ENCODE measurements around the gene TCERG1L.

The TCERG1L gene

DNA sequence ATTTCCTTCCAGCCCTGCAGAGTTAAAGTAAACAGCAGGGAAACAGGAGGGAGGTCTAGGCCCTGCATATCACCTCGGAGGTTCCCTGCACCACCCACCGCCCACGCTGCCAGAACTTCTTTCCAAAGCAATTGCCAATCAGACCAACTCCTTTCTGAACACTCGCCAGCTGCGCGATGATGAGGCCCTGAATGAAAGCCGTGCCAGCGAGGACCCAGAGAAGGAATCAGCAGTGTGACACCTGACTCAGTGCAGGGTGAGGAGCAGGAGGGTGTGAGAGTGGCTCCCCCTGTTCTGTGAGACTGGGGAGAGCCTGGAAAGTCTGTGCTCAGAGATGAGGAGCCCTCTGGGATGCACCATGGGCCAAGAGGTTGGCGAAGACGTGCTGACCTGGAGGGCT, 3.3 kb upstream of the TCERG1L start:
- DNase-seq (ENCODE audit: low spot score) = no peak

DNA sequence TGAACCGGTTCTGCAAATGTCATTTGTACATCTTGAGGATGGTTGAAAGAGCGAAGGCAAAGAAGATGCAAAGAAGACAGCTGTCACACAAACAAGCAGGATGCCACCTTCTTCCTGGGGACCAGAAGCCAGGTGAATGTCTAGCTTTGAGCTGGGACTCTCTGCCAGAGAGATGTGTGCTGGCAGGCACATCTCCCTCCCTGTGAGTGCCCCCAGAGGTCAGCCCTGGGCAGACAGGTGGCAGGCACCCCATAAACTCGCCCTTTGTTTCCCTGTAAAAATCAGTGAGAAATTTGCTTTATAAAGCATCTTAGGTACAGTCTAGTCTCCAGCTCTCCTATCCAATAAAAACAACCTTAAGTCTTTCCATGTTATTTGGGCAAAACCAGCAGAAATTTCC, 2.6 kb upstream of the TCERG1L start:
- DNase-seq (ENCODE audit: low spot score) = no peak

DNA sequence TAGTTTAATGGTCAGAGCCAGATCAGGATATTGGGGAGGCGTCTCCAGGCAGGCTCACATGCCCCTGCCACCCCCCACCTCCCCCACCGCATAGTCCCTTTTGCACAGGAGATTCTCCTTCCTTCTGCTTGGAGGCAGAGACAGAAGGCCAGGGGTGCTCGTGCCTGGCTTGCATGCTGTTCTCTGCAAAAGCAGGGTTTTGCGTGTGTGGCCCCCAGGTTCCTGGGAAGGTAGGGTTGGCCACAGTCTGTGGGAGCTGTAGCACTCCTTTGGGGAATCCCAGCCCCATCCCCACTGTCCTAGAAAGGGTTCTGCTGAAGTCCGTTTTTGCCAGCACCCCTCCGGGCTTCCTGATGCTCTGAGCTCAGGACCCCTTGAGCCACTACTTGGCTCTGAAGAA, 1.9 kb upstream of the TCERG1L start:
- DNase-seq (ENCODE audit: low spot score) = no peak

DNA sequence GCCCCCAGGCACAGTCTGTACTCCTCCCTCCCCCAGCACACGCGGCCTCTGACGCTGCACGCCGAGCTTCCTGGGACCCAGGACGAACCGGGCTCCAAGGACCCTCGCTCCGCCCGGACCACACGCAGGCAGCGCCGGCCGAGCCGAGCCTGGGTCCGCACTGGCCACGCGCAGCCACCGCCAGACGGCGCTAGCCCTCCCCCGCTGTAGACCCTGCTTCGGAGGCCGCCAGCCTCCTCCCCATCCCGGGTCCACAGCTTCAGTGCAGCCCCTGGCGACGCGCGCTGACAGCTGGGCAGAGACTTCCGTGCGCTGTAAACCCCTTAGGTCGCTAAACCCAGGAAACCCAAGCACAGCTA, 936 bp upstream of the TCERG1L start:
- DNase-seq (ENCODE audit: low spot score) = no peak

DNA sequence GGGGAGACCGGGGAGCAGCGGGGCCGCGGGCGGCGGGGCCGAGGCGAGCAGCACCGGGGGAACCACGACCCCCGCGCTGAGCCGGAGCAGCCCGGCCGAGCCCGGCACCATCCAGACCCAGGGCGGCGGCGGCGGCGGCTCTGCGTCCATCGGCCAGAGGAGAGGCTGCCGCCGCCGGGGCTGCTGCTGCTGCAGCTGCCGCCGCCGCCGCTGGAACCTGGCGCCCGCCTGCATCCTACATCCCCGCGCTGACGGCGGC, 190 bp downstream of the TCERG1L start:
- DNase-seq (ENCODE audit: low spot score) = no peak

DNA sequence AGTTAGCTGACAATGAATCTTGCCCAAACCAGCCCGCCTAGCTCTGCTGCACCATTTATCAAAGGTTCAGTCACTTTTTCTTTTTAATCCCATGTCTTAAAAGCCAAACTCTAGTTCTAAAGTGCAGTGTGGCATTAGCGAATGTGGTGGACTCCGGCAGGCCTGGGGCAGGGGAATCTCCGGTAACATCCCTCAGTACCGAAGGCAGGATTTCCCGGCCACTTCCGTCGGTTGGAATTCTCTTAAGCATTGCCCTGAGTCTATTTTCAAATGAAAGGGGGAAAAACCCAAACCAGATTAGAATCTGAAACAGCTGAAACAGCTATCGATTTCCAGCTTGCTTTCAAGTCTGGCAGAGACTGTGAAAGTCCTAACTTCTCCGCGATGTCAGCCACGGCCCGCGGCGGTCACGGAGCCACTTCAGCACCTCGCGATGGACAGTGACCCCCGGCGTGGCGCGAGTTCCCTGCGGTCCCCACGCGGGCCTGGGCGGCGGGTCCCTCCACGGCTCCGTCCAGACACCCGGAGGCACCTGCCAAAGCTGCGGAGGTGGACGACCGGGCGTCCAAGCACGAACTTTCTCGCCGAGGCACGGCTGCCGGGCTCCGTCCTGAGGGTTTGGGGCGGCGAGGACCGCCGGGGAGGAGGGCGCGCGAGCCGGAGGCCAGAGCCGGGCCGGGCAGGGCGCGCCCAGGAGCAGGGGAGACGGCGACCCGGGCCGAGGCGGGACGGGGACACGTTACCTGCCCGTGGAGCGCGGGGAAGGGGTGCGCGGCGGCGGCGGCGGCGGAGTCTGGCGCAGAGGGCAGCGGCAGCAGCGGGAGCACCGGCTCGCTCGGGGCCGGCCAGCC, 745 bp downstream of the TCERG1L start:
- DNase-seq (ENCODE audit: low spot score) = no peak

DNA sequence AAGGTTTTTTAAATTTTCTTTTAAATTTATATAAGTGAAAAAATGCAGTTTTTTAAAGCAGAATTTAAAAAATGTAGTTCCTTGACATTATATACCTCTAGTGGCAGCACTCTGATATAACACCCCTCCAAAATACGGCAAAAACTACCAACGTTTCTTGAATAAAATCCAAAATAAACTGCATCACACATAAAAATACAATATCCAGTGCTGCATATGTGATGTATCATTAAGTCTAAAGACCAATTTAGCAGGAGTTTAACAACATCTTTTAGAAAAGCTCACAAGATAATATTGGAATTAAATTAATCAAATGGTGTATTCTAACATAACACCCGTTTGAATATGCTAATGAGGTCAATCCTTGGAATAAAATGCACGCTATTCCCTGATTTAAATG, 1.4 kb downstream of the TCERG1L start:
- DNase-seq (ENCODE audit: low spot score) = no peak

DNA sequence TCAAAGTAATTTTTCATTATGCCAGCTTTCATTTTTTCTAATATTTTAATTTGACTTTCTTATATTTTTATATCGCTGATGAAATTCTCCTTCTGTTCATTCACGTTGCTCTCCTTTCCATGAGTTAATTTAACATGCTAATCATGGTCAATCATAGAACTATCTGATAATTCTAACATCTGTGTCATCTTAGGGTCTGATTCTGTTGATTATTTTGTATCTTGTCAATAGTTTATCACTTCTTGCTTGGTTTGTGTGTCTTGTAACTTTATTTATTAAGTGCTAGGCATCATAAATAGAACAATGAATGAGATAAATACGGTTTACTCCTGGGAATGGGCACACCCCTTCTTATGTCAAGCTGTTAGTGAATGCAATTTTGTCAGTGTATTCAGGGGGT, 11.0 kb downstream of the TCERG1L start:
- DNase-seq (ENCODE audit: low spot score) = no peak

DNA sequence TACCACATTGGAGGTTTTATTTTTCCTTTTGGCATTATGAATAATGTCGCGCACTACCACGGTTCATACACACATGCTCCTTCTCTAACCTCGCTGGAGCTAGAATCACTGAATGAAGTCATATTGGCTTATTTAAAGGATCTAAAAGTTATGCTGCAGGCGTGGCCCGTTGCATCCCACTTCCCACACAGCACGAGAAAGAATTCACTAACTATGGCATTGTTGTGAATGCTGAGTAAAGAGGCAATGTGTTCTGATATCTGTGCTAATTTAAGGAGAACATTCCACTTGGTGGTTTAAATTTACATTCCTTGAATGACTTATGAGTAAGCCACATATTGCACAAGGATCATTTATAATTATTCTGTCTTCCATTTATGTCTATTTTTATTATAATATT, 20.7 kb downstream of the TCERG1L start:
- no peak for DNase-seq (ENCODE audit: low spot score)

DNA sequence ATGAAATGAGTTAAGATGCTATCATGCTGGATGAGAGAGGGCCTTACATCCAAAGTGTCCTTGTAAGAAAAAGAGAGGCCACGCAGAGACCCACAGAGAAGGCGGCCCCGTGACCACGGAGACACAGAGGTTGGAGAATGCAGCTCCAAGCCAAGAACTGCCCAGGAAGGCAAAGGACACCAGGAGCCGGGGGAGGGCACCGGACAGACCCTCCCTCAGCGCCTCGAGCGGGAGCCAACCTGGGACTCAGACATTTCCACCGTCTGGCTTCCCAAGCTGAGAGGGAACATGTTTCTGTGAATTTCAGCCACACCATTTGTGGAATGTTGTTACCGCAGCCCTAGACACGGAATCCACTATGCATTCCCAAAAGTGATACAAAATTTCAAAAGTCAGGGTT, 22.9 kb downstream of the TCERG1L start:
- DNase-seq (ENCODE audit: low spot score) = no peak

DNA sequence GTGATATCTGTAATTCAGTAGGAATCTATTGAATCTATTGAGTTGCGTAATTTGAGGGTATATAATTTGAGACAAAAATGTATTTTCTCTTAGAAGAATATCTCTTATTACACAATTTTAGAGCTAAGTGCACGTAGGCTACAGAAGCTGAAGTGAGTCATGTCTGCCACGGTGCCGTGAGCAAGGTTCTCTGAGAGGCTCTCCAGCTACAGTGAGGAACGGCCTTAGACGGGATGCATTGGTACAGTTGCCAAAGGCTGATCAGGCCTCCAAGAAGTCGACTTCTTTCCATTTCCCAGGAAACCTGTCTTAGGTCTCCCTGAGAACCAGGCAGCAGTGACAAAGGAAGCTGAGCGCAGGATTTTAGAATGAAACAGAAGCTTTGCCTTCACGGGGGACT, 28.6 kb downstream of the TCERG1L start:
- no peak for DNase-seq (ENCODE audit: low spot score)

DNA sequence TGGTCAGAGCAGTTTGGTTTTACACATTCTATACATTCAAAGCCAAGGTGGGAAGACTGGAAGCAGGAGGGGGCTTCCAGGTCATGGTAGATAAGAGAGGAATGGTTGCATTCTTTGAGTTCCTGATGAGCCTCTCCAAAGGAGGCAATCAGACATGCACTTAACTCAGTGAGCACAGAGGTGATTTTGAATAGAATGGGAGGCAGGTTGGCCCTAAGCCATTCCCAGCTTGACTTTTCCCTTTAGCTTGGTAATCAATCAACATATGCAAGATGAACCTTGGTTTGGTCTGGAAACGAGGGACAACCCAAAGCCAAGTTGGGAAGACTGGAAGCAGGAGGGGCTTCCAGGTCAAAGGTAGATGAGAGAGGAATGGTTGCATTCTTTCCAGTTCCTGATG, 31.4 kb downstream of the TCERG1L start:
- DNase-seq (ENCODE audit: low spot score) = no peak

DNA sequence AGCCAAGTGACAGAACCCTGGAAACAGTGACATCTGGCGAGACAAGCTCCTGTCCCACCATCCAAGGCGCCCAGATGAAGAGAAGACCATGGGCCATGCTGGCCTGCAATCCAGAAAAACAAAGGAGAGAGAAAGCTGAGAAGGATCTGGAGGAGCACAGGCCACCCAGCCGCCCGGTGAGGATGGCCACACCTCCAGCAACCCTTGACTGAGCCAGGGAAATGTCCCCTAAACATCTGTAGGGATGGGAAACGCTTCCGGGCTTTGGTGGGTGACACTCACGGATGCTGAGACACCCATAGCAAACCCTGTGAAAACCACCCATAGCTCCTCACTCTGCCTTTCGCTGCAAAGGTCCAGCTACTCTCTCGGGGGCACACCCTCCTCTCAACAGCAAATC, 32.0 kb downstream of the TCERG1L start:
- no peak for DNase-seq (ENCODE audit: low spot score)

DNA sequence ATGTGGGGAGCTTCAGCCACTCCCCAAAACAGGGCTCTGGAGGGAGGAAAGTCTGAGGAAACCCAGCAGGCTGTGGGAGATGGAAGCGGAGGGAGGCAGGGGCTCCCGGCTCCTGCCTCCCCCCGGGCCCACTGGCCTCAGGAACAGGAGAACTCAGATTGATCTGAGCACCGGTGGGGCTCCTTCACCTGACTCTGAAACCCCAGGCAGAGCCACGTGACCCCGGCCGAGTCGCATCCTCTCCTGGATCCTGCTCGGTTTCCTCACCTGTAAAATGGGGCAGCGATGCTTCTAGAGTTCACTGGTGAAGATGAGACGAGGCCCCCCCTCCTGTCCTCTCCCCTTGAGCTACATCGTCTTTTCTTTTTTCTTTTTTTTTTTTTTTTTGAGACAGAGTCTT, 33.6 kb downstream of the TCERG1L start:
- DNase-seq (ENCODE audit: low spot score) = no peak

DNA sequence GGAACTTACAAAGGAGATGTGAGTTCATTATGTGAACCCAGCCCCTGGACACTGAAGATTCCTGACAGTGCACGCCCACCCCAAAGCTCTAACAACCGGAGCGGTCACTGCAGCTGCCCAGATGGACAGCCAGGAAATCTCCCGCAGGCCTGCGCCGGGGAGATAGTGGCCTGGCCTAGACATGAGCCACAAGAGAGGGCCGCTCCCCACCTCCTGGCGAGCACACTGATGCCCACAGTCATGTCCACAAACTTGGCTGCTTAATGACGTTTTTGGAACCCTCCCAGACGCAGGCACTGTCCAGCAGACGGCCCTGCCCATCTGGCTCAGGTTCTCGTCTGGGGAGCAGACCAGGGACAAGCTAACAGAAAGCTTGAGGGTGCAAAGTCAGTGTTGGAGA, 34.2 kb downstream of the TCERG1L start:
- no peak for DNase-seq (ENCODE audit: low spot score)

DNA sequence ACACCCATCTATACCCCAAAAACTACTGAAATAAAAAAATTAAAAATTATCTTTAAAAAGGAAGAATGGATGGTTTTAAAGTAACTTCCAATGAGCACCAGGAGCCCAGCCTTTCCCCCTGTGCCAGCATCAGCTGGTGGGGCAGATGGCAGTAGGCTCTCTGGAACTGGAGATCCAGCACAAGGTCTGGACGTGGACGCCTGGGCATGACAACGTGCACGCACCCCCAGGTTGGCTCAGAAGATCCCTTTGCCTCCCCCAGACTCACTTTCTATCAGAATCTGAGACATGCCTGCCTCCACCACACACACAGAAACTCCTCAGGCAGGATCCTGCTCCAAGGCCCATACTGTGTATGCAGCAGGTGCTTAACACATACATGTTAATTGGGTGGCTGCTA, 35.8 kb downstream of the TCERG1L start:
- DNase-seq (ENCODE audit: low spot score) = no peak

DNA sequence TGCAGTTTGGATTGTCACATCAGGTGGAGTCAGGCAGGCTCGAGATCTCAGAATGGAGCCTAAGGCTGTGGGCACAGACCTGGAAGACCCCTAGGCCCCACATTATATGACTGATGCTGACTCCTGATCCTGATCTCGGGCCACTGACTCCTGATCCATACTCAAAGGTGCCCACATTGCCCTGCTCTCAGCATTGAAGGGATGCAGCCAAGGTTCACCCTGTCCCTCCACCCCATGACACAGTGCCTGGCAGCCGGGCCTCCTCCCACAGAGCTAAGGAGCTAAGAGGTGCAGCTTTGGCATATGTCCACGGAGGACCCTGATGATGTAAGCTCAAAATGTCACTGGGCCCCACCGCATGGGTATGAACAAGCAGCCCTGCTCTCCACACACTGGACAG, 36.6 kb downstream of the TCERG1L start:
- no peak for DNase-seq (ENCODE audit: low spot score)

DNA sequence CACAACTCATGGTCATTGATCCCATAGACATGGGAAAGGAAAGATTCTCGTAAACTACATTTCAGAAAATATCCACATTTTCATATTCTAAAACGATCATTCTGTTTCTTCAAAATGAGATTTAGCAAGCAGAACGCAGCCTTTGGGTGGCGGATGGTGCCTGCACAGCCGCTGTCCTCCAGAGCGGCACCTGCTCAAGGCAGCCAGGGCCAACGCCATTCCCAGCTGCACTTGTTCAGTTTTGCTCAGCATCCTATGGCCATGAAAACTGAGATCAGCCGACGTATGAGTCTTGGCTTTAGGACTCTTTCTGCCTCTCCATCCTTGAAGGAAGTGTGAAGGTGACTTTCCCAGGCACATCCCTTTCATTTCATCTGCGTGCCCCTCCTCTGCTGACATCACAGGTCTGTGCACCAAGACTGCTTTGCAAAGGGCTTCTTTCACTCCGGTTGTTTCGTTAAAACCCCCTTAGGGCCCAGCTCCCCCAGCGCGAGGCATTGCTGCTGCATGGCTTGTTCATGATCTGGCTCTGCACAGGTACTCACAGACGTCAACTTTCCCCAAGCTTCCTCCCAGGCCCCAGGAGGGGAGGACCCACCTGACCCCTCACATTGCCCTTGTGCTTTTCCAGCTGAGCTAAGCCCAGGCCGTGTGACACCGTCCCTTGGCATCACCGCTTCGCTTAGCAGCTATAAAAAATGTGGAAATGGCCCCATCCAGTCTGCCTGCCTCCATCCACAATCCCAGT, 37.2 kb downstream of the TCERG1L start:
- no peak for DNase-seq (ENCODE audit: low spot score)

DNA sequence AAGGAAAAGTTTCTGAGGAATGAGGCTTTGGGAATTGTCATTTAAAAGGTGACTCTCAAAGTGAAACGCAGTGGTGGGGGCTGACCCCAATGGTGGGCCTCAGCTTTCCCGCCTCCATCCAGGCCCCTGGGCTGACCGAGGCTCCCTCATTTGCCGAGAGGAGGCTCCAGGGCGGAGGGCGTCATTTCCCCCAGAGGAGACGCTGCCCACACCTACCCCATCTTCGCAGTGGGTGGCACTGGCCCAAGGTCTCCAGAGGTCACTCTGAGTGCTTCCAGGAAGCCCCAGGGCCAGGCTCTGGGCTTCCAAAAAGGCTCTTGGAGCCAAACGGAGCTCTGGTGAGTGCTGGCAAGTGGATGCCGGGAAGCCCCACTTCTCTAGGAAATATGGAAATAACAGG, 38.0 kb downstream of the TCERG1L start:
- no peak for DNase-seq (ENCODE audit: low spot score)

DNA sequence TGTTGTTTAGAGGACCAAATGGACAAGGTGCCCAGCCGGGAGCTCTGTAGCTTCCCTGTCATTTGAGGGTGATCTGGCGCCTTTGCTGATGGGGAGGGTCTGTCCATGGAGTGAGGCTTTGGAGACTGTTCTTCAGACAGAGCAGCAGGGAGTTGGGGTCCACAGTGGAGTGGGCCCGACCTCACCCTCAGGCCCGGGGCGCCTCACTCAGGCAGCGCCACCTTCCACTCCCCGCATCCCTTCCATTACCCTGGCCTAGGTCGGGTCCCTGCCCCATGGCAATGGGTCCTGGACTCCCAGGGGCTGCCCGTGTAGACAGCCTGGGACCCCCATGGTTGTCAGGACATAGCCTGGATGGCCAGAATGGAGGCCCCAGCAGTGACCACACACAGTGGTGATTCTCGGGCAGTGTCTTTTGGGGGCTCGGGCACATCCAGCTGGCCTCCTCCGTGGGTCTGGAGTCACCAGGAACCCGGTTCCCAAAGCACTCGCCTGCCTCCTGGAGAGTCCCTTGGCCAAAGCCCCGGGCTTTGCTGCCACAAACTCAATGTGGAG, 38.5 kb downstream of the TCERG1L start:
- DNase-seq (ENCODE audit: low spot score) = no peak

DNA sequence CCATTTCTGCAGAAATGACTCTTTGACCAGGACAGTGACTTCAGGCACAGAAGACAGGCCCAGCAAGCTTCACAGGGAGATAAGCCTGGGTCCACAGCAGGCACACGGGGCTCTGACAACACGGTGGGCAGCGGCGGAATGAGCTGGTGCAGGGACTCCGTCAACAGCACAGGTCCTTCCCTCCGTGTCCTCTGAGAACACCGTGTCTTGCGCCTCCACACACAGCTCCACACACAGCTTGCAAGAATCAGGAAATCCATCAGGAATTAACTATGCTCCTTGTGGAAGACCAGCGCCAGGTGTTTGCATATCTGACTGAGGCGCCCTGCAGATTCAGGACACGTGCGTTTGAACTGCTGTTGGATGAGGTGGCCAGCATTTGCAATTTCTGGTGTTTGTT, 39.6 kb downstream of the TCERG1L start:
- no peak for DNase-seq (ENCODE audit: low spot score)

DNA sequence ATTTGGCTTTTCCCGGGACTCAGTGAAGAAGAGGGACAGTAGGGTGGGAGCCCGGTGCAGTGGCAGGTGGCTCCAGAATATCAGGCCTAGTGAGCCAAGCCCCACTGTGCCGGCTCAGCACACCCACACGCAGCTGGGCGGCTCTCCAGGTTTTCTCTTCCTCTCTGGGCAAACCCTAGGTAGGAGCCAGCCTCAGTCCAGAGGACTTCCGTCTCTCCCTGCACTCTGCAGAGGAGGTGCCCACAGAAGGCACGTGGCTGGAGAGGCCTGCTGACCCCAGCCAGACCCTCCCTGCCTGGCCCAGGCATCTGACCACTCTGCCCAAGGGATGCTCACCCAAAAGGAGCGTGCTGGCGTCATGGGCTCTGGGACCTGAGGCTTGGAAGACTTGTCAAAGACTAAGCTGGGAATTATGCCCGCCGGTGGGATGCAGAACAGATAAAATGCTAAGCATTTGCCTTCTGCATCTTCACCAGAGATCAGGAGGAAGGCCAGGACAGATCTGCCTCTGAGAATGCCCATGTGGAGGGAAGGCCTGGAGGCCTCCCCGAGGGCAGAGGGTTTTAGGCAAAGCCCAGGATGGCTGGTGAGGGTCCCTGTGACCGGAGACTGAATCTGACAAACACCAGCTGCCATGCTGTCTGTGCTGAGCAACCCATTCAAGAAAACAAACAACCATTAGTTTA, 40.2 kb downstream of the TCERG1L start:
- no peak for DNase-seq (ENCODE audit: low spot score)
